Stomach (tissue), 9 donors: Measurements from ENCODE around the gene TBC1D20. TPM values are rescaled to one million over a fixed set of nuclear protein-coding genes. Genes with fewer than 3 reads are reported as not detected.

Source experiments
- DNase-seq, 2 donors: peaks; one replicate each; pipeline versions ENCODE4 v3.0.0 to v3.0.0-alpha.2; 2013 to 2019
- H3K27ac ChIP-seq, 5 donors: fragments of 200-600 bp in 4 of 5; sonication (generic) in 4 of 5; one replicate each; pipeline ENCODE4 v1.5.1; 2013 to 2019; ENCODE audit warnings: mild to moderate bottlenecking in 1 of 5, moderate library complexity in 1 of 5
- H3K27me3 ChIP-seq, 3 donors: fragments of 200-600 bp; sonication (generic); one replicate each; pipeline ENCODE4 v1.5.1; 2017 to 2019; ENCODE audit warnings: mixed run types in 1 of 3
- H3K36me3 ChIP-seq, 4 donors: fragments of 200-600 bp; sonication (generic); 1 replicate in 3 of 4; 2 replicates in 1 of 4; pipeline ENCODE4 v1.5.1; 2016 to 2019
- H3K4me1 ChIP-seq, 4 donors: fragments of 200-600 bp; sonication (generic); one replicate each; pipeline ENCODE4 v1.5.1; 2016 to 2019
- H3K4me3 ChIP-seq, 4 donors: fragments of 200-600 bp; sonication (generic) in 3 of 4; one replicate each; pipeline ENCODE4 v1.5.1; 2016 to 2019; ENCODE audit warnings: mild to moderate bottlenecking in 1 of 4
- H3K9me3 ChIP-seq, 4 donors: fragments of 200-600 bp; sonication (generic); one replicate each; pipeline ENCODE4 v1.5.1; 2016 to 2019
- EP300 ChIP-seq: sonication (generic); formaldehyde crosslinking; IDR thresholded peaks from one replicate; pipeline ENCODE4 v1.6.1; 2017; ENCODE audit warnings: antibody characterized with exemption
- POLR2A ChIP-seq, 4 donors: fragments of 450-650 bp; IDR thresholded peaks; one replicate each; pipeline ENCODE4 v1.6.1; 2016; ENCODE audit warnings: antibody characterized with exemption in 4 of 4, control low read depth in 2 of 4, mild to moderate bottlenecking in 1 of 4, moderate library complexity in 1 of 4
- POLR2AphosphoS5 ChIP-seq, 3 donors: sonication (generic); formaldehyde crosslinking; IDR thresholded peaks; one replicate each; pipeline ENCODE4 v1.6.1; 2016; ENCODE audit warnings: antibody characterized with exemption in 3 of 3
- WGBS, 5 donors: extraction: QIAGEN DNeasy Blood & Tissue Kit in 3 of 5; methylation state at CpG; one replicate each; pipeline versions ENCODE4 v1.1.5 to v1.1.7; 2013 to 2018; 5-methylcytosine and 5-hydroxymethylcytosine counted together
- intact Hi-C: fragments of 100-400 bp; cut with DNase I; formaldehyde crosslinking; loops from one replicate; pipeline ENCODE4 v1.15.1; 2023; ENCODE audit warnings: low total_unique reads
- polyA plus RNA-seq, 3 donors: library from polyadenylated mRNA; stranded (reverse); fragments of 200-250 nt; gene quantifications; one replicate each; pipeline ENCODE4 v1.2.3, GENCODE V29; 2013
- total RNA-seq, 5 donors: library from RNA; depleted of rRNA; stranded (reverse); fragments of >200 nt; gene quantifications; one replicate each; pipeline versions ENCODE4 v1.1.0 to v1.2.3, GENCODE V29; 2014 to 2016
- TF ChIP-seq, protein P1 (sequence below), 7 experiments: fragments of 450-650 bp in 4 of 7; fragments of 200-600 bp in 3 of 7; sonication (generic) in 3 of 7; IDR thresholded peaks; one replicate each; pipeline ENCODE4 v1.5.1; 2016 to 2019; ENCODE audit warnings: antibody characterized with exemption in 7 of 7, control low read depth in 2 of 7, mild to moderate bottlenecking in 1 of 7
- donor health status: healthy with polysubstance abuse.
- donor health status: Bipolar disorder and iron deficiency.
- donor health status: healthy.

The TBC1D20 gene
- total and polyA plus RNA-seq, 8 donors = 7.5 to 43.3 (median 21.7) TPM

DNA sequence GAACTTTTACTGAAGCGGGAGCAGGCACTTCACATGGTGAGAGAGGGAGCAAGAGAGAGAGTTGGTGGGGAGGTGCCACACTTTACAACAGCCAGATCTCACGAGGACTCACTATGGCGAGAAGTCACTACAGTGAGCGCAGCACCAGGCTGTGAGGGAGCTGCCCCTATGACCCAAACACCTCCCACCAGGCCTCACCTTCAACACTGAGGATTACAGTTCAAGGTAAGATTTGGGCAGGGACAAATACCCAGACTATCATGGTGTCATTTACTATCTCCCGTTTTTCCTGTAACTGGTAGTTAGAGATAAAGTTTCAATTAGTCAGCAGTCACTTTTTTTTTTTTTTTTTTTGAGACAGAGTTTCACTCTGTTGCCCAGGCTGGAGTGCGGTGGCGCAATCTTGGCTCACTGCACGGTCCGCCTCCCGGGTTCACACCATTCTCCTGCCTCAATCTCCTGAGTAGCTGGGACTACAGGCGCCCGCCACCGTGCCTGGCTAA is 46.5 kb downstream of the TBC1D20 start:
- intact Hi-C loops = no loop called here
- WGBS, 5 donors = 83 to 85% (median 84%) methylated on average over 13 of the region's 13 CpGs
- Histone ChIP-seq H3K27me3 (no peaks in the 10 kb centered on the region), H3K9me3 (no peaks in the 10 kb centered on the region), H3K36me3 (peaks cover 24 to 68% (median 55%) of the 10 kb centered on the region in 4 donors), H3K4me1 (peaks cover 0 to 2% (median 0%) of the 10 kb centered on the region in 4 donors), H3K27ac (no peak overlapping the region), H3K4me3 (no peak overlapping the region)
- no peak for TF ChIP-seq POLR2A (IDR thresholded peaks at IDR 0.05)
- no peak for TF ChIP-seq POLR2AphosphoS5 (IDR thresholded peaks at IDR 0.05)
- TF ChIP-seq EP300 = no peak
- TF ChIP-seq, protein P1, sequence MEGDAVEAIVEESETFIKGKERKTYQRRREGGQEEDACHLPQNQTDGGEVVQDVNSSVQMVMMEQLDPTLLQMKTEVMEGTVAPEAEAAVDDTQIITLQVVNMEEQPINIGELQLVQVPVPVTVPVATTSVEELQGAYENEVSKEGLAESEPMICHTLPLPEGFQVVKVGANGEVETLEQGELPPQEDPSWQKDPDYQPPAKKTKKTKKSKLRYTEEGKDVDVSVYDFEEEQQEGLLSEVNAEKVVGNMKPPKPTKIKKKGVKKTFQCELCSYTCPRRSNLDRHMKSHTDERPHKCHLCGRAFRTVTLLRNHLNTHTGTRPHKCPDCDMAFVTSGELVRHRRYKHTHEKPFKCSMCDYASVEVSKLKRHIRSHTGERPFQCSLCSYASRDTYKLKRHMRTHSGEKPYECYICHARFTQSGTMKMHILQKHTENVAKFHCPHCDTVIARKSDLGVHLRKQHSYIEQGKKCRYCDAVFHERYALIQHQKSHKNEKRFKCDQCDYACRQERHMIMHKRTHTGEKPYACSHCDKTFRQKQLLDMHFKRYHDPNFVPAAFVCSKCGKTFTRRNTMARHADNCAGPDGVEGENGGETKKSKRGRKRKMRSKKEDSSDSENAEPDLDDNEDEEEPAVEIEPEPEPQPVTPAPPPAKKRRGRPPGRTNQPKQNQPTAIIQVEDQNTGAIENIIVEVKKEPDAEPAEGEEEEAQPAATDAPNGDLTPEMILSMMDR (IDR thresholded peaks at IDR 0.05) = no peak
- no peak for DNase-seq

DNA sequence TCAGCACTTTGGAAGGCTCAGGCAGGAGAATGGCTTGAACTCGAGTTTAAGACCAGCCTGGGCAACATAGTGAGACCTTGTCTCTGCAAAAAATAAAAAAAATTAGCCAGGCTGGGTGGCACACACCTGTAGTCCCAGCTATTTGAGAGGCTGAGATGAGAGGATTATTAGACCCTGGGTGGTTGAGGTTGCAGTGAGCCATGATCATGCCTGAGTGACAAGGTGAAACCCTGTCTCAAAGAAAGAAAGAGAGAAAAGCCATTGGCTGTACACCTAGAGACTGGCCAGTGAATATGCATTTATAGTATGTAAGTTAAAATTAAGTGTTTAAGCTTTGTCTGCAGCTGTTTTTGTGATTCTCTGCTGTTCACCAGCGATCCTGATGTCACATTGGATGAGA is 48.2 kb downstream of the TBC1D20 start:
- 80 to 92% (median 82%) methylated on average over 2 of the region's 2 CpGs for WGBS, 5 donors
- intact Hi-C loops = no loop called here
- H3K36me3 ChIP-seq = peaks cover 15 to 62% (median 51%) of the 10 kb centered on the region in 4 donors
- no peak overlapping the region for H3K27ac ChIP-seq
- no peaks in the 10 kb centered on the region for H3K27me3 ChIP-seq
- TF ChIP-seq, protein P1 (IDR thresholded peaks at IDR 0.05) = no peak
- TF ChIP-seq EP300 = no peak
- TF ChIP-seq POLR2A (IDR thresholded peaks at IDR 0.05) = no peak
- TF ChIP-seq POLR2AphosphoS5 (IDR thresholded peaks at IDR 0.05) = no peak
- no peaks in the 10 kb centered on the region for H3K9me3 ChIP-seq
- H3K4me3 ChIP-seq = no peak overlapping the region
- H3K4me1 ChIP-seq = peaks cover 7 to 19% (median 10%) of the 10 kb centered on the region in 4 donors
- DNase-seq = no peak

DNA sequence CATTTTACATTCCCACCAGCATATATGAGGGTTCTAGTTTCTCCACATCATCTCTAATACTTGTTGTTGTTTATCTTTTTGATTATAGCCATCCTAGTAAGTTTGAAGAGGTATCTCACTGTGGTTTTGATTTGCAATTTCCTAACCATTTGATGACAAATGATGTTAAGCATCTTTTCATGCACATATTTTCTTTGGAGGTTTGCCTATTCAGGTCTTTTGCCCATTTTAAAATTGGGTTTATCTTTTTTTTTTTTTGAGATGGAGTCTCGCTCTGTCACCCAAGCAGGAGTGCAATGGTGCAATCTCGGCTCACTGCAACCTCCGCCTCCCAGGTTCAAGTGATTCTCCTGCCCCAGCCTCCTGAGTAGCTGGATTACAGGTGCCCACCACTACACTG is 50.3 kb downstream of the TBC1D20 start:
- H3K27me3 ChIP-seq = no peaks in the 10 kb centered on the region
- H3K36me3 ChIP-seq = peaks cover 4 to 42% (median 32%) of the 10 kb centered on the region in 4 donors
- no peak for DNase-seq
- 85 to 98% (median 97%) methylated on average over 3 of the region's 3 CpGs for WGBS, 5 donors
- H3K9me3 ChIP-seq = no peaks in the 10 kb centered on the region
- peaks cover 15 to 30% (median 20%) of the 10 kb centered on the region in 4 donors for H3K4me1 ChIP-seq
- TF ChIP-seq POLR2AphosphoS5 (IDR thresholded peaks at IDR 0.05) = no peak
- no peak overlapping the region for H3K4me3 ChIP-seq
- H3K27ac ChIP-seq = no peak overlapping the region
- intact Hi-C loops = no loop called here

DNA sequence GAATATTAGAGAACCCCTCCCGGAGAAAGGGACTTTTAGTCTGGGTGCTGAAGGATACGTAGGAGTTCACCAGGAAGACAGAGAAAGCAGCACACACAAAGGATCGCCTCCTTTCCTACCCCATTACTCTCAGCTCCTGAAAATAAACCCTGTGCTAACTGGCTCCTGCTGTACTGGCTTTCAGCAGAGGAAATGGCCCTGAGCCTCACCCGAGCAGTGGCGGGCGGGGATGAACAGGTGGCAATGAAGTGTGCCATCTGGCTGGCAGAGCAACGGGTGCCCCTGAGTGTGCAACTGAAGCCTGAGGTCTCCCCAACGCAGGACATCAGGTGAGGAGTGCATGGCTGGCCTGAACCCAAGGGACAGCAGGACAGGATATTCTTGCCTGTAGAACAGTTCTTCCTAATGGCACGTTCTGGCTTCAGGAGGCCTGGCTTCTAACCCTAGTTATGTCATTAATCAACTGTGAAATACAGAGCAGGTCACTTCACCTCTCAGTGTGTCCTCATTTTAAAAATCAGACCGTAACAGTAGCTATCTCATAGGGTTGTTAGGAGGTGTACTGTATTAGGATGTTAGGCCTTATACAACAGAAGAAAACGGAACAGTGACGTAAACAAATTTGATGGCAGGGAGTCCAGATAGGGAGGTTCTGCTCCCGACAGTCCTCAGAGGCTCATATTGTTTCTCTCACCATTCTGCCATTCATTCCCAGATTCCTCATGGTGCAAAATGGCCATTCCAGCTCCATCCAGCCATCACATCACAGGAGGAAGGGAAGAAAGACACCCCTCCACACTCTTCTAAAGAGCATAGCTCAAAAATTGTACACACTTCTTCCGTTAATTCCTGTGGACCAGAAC is 52.4 kb downstream of the TBC1D20 start:
- Histone ChIP-seq H3K4me1 (peaks cover 19 to 34% (median 23%) of the 10 kb centered on the region in 4 donors), H3K27me3 (no peaks in the 10 kb centered on the region), H3K4me3 (peak overlapping the region in 3 of 4 donors; percentile 86 to 88 (median 87)), H3K36me3 (peaks cover 4 to 32% (median 25%) of the 10 kb centered on the region in 4 donors), H3K9me3 (no peaks in the 10 kb centered on the region), H3K27ac (peak overlapping the region in 1 of 5 donors; percentile 94)
- TF ChIP-seq POLR2AphosphoS5 (IDR thresholded peaks at IDR 0.05) (no peak), EP300 (no peak), POLR2A (IDR thresholded peaks at IDR 0.05) (no peak)
- TF ChIP-seq, protein P1 (IDR thresholded peaks at IDR 0.05) = no peak
- 72 to 75% (median 73%) methylated on average over 14 of the region's 14 CpGs for WGBS, 5 donors
- no peak for DNase-seq
- intact Hi-C loops = loop anchor here (10.0 kb wide), 1 partner anchor 55 kb away; no protein-coding TSS in a partner anchor
